ENCODE measurements around the gene NID1.

DNA sequence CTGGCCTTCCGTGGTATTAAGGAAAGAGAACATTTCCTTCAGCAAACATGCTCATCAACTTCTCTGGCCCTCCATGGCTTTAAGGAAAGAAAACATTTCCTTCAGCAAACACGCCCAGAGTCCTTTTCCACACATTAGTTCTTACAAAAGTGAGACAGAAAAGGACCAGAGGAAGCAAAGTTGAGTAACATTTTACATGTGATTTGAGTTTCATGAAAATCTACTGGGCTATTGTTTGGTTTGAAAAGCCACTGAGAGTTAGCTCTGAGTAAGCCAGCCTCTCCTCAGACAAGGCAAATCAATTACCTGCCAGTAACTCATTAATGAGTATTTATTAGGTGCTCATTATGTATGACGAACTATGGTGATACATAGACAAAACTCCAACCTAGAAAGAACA, 78.0 kb downstream of the NID1 start:
- TF ChIP-seq POLR2AphosphoS5 (IDR thresholded peaks at IDR 0.05; ENCODE audit: borderline replicate concordance, low read depth, low read length) (no peak), EZH2 (IDR thresholded peaks at IDR 0.05) (no peak), FOXP2 (optimal IDR thresholded peaks at IDR 0.05; ENCODE audit: control extremely low read depth, extremely low read length, insufficient read depth) (no peak)

Measured in SK-N-MC (cell line).